Muscle layer of duodenum (tissue), 2 donors: ENCODE data around the gene ENDOG.
A peak's percentile ranks its signal among the peaks of the same experiment; 100 is the strongest.

Experiments
- H3K27ac ChIP-seq: one replicate; pipeline ENCODE4 v1.7.0; 2013; ENCODE audit warnings: mild to moderate bottlenecking, low read length
- H3K27me3 ChIP-seq: one replicate; pipeline ENCODE4 v1.7.0; 2013; ENCODE audit warnings: low read depth, mild to moderate bottlenecking, control low read depth, low read length
- H3K36me3 ChIP-seq, 2 donors: one replicate each; pipeline ENCODE4 v1.7.0; 2013; ENCODE audit warnings: low read length in 2 of 2, control low read depth in 1 of 2, mild to moderate bottlenecking in 1 of 2; ENCODE audit not compliant: insufficient read depth in 2 of 2, control insufficient read depth in 1 of 2
- H3K4me1 ChIP-seq, 2 donors: one replicate each; pipeline ENCODE4 v1.7.0; 2013; ENCODE audit warnings: low read length in 2 of 2, mild to moderate bottlenecking in 2 of 2, control low read depth in 1 of 2, moderate library complexity in 1 of 2; ENCODE audit not compliant: insufficient read depth in 2 of 2, control insufficient read depth in 1 of 2
- H3K4me3 ChIP-seq, 2 donors: one replicate each; pipeline ENCODE4 v1.7.0; 2013; ENCODE audit warnings: low read length in 2 of 2, low read depth in 1 of 2, mild to moderate bottlenecking in 1 of 2
- H3K9me3 ChIP-seq, 2 donors: one replicate each; pipeline ENCODE4 v1.7.0; 2013; ENCODE audit warnings: low read length in 2 of 2, control low read depth in 1 of 2, mild to moderate bottlenecking in 1 of 2; ENCODE audit not compliant: control insufficient read depth in 1 of 2
- donor health status: healthy.

The ENDOG gene

DNA sequence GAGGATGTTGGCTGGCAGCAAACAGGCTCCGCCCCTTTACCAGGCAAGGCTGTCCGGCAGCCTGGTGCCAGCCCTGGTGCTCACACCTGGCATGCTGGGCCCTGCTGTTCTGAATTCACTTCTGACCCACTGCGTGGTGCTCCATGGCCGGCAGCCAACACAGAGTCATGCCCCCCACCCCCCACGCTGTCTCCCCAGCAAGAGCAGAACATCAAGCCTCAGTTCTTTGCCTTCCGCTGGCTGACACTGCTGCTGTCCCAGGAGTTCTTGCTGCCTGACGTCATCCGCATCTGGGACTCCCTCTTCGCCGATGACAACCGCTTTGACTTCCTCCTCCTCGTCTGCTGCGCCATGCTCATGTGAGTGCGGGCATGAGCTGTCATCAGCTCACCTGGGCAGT is 12.6 kb upstream of the ENDOG start:
- no peak overlapping the region for H3K4me3 ChIP-seq
- no peak overlapping the region for H3K27ac ChIP-seq
- no peaks in the 10 kb centered on the region for H3K27me3 ChIP-seq
- H3K4me1 ChIP-seq: no peaks in the 10 kb centered on the region
- no peaks in the 10 kb centered on the region for H3K9me3 ChIP-seq
- H3K36me3 ChIP-seq: peaks cover 34 to 68% of the 10 kb centered on the region in 2 donors

DNA sequence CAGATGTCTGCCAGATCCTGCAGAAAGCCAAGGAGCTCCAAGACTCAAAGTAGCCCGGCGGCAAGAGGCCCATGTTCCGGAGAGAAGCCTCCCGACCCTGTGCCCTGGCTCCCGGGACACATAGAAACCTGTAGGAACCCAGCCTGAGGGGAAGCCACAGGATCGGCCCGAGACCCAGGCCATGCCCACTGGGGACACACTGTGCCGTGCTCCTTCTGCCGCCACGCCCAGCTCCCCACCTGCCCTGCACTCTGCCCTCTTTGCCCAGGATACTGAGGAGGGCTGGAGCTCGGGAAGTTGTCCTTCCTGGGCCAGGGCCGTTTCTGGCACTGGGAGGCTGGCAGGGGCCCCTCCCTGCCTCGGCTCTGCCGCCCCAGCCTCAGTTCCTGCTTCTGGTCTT is 10.5 kb upstream of the ENDOG start:
- Histone ChIP-seq H3K4me1 (no peaks in the 10 kb centered on the region), H3K9me3 (no peaks in the 10 kb centered on the region), H3K27me3 (no peaks in the 10 kb centered on the region), H3K27ac (no peak overlapping the region), H3K36me3 (peaks cover 25 to 53% of the 10 kb centered on the region in 2 donors), H3K4me3 (no peak overlapping the region)

DNA sequence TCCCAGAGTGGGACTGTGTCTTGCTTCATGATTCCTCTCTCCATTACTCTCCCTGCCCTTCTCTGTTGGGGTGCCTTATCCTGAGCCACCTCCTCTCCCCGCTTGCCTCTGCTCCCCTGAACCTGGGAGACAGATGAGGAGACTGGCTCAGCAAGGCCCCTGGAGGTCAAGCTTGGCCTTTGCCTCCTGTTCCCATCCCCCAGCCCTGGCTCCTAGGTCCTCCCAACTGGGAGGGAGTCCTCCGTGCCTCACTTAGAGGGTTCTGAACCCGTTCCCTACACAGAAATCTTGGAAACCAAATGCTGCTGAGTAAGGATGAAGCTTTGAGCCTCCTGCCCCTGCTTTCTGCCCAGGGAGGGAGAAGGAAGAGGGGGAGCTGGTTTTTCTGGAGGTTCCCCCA is 9.8 kb upstream of the ENDOG start:
- Histone ChIP-seq H3K27me3 (no peaks in the 10 kb centered on the region), H3K4me3 (no peak overlapping the region), H3K4me1 (no peaks in the 10 kb centered on the region), H3K27ac (no peak overlapping the region), H3K36me3 (peaks cover 18 to 46% of the 10 kb centered on the region in 2 donors), H3K9me3 (no peaks in the 10 kb centered on the region)

DNA sequence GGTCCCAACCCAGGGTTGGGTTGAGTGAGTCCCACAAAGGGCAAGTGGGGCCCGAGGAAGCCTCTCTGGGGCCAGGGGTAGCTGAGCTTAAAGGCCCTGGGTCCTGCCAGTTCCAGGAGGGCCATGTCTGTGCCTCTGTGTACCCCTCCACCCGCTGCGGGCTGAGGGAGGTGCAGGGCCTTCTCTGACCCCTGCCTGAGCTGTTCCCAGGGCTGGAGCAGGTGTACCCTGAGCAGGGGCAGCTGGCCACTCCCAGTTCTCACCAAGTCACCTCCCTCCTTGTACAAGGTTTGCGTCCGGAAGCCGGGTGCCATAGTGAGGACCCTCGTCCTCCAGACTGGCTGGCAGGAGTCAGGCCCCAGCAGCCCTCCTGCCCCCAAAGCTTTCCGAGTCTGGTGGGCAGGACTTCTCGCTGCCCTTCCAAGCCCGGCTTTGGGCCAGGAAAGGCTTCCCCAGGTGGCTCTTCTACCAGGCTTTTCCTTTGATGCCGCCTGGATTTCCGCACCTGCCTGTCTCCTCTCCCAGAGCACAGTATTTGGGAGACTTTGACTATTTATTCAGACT is 9.2 kb upstream of the ENDOG start:
- no peak overlapping the region for H3K27ac ChIP-seq
- peaks cover 17 to 40% of the 10 kb centered on the region in 2 donors for H3K36me3 ChIP-seq
- no peak overlapping the region for H3K4me3 ChIP-seq
- H3K27me3 ChIP-seq: no peaks in the 10 kb centered on the region
- H3K4me1 ChIP-seq: no peaks in the 10 kb centered on the region
- no peaks in the 10 kb centered on the region for H3K9me3 ChIP-seq

DNA sequence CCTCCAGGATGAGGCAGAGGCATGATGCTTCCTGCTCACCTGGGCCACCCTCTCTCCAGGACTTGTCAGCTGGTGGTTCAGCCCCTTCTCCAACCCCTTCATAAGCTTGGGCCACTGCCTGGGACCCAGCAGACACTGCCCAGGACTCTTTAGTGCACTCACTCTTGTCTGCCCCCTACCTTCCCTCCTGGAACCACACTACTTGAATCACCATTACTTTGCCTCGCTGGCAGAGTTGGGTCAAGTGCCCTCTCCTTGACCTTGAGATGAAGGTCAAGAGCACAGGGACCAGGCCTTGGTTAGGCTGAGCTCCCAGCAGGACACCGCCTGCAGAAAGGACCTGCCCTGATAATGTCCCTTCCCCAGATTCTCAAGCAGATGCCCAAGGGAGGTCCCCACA is 8.5 kb upstream of the ENDOG start:
- Histone ChIP-seq H3K27ac (no peak overlapping the region), H3K27me3 (no peaks in the 10 kb centered on the region), H3K4me3 (no peak overlapping the region), H3K4me1 (no peaks in the 10 kb centered on the region), H3K36me3 (peaks cover 17 to 36% of the 10 kb centered on the region in 2 donors), H3K9me3 (no peaks in the 10 kb centered on the region)

DNA sequence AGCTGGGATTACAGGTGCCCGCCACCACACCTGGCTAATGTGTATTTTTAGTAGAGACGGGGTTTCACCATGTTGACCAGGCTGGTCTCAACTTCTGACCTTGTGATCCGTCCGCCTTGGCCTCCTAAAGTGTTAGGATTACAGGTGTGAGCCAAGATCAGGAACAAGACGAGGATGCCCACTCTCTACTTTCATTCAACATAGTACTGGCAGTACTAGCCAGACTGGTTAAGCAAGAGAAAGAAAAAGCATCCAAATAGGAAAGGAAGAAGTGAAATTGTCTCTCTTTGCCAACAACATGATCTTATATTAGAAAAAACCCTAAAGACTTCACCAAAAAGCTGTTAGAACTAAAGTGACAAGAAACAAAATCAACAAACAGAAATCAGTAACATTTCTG is 7.4 kb upstream of the ENDOG start:
- no peaks in the 10 kb centered on the region for H3K27me3 ChIP-seq
- H3K27ac ChIP-seq: no peak overlapping the region
- no peaks in the 10 kb centered on the region for H3K9me3 ChIP-seq
- no peaks in the 10 kb centered on the region for H3K4me1 ChIP-seq
- no peak overlapping the region for H3K4me3 ChIP-seq
- H3K36me3 ChIP-seq: peaks cover 10 to 26% of the 10 kb centered on the region in 2 donors

DNA sequence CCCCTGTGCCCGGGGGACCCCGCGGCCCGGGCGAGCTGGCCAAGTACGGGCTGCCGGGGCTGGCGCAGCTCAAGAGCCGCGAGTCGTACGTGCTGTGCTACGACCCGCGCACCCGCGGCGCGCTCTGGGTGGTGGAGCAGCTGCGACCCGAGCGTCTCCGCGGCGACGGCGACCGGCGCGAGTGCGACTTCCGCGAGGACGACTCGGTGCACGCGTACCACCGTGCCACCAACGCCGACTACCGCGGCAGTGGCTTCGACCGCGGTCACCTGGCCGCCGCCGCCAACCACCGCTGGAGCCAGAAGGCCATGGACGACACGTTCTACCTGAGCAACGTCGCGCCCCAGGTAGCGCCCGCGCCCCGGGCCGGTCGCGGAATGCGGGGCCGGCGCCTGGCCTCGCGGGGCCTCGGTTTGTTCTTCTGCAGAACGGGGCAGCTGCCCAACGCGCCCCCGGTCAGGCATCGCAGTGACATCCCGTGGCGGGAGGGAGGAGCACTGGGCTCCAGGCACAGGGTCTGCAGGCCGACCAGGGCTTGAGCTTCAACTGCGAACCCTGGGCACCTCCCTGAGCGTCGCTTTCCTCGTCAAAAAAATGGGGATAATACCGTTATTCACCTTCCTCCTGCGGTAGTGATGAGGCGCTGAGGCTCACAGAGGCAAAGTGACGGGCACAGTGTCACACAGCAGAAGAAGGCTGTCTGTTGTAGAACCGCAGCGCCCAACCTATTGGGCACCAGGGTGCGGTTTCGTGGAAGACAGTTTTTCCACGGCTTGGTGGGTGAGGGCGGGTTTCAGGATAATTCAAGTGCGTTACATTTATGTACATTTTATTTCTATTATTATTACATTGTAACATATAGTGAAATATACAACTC is 777 bp downstream of the ENDOG start:
- no peaks in the 10 kb centered on the region for H3K27me3 ChIP-seq
- peak overlapping the region; percentile 26 to 78 for H3K4me3 ChIP-seq
- H3K27ac ChIP-seq: no peak overlapping the region
- H3K36me3 ChIP-seq: peaks cover 8 to 26% of the 10 kb centered on the region in 2 donors
- no peaks in the 10 kb centered on the region for H3K9me3 ChIP-seq
- peaks cover 0 to 14% of the 10 kb centered on the region in 2 donors for H3K4me1 ChIP-seq

DNA sequence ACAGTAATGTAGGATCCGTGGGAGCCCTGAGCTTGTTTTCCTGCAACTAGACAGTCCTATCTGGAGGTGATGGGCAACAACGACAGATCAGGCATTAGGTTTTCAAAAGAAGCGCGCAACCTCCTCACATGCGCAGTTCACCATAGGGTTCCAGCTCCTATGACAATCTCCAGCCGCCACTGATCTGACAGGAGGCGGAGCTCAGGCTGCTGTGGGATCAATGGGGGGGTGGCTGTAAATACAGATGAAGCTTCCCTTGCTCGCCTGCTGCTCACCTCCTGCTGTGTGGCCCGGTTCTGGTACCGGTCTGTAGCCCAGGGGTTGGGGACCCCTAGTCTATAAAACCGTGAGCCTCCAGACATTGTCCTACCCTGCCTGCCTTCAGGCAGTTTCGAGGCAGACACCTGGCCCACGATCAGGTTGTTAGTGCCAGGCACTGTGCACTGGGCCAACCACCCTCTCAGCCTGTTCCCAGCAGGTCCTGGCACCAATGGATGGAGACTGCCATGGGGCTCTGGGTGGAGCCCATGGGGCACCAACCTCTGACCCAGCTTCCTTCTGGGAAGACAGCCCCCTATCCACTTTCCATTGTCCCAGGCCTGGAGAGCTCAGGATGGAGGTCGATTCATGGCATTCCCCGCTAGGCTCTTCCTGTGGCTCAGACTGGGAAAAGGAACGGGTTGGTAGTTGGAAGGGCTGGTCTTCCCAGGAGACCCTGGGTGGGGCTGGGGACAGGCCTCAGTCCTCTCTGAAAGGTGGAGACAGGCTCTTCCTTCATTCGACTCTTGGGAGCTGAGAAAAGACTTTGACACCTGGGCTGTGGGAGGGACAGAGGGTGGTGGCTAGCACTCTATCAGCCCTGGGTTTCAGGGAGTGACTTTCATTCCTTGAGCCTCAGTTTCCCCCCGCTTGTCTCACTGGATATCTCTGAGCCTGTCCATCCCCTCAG is 1.7 kb downstream of the ENDOG start:
- Histone ChIP-seq H3K4me3 (peak overlapping the region in 1 of 2 donors; percentile 78), H3K27ac (no peak overlapping the region), H3K9me3 (no peaks in the 10 kb centered on the region), H3K4me1 (peaks cover 0 to 14% of the 10 kb centered on the region in 2 donors), H3K27me3 (no peaks in the 10 kb centered on the region), H3K36me3 (peaks cover 14 to 35% of the 10 kb centered on the region in 2 donors)

DNA sequence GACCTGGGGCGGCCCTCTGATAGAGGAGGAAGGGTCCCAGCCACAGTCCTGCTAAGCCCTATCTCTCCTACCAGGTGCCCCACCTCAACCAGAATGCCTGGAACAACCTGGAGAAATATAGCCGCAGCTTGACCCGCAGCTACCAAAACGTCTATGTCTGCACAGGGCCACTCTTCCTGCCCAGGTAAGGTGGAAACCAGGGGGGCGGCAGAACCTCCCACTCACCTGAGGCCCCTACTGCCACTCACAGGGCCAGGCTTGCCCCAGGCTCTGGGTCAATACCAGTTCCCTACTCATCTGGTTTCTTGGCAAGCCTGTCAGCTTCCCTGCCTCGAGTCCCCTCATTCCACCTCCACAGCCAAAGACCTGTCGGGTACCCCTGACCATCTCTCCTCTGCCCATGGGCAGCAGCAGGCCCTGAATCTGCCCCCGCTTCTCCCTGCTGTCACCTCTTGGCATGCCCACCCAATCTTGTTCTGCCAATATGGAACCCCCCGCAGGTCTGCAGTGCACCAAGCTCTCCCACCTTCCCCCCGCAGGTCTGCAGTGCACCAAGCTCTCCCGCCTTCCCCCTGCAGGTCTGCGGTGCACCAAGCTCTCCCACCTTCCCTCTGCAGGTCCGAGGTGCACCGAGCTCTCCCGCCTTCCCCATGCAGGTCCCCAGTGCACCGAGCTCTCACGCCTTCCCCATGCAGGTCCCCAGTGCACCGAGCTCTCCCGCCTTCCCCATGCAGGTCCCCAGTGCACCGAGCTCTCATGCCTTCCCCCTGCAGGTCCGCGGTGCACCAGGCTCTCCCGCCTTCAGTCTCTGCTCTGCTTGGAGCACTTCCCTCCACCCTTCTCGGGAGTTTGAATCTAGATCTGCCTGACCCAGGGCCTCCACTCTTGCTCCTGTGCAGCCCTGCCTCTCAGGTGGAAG is 2.6 kb downstream of the ENDOG start:
- H3K4me3 ChIP-seq: no peak overlapping the region

DNA sequence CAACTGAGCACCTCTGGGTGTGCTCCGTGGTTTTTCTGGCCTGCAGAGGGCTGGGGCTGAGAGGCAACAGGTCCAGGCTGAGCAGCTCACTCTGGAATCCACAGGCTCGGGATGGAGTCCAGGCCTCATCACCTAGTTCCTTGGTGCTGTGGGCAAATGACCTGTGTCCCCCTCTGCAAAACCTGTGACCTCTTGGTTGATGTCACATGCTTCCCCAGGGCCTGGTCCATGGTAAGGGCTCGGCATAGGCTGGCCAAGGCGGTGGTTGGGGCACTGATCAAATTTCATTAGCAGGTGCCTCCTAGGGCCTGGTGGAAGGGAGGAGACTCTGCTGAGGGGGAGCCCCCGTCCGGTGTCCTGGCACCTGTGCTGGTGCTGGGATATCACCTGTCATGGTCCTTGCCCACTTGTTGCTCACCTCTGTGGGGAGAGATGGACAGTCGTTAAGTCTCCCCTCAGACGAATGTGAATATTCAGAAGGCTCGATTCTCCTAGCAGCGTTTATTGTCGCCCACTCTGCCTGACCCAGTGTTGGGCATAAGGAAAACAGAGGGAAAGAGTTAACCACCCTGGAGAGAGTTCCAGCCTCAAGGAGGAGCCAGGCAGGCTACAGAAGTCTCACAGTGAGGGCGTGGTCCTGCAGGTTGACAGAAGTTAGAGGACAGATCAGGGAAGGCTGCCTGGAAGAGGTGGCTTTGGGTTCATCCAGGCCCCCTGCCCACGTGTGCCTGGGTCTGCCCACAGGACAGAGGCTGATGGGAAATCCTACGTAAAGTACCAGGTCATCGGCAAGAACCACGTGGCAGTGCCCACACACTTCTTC is 3.5 kb downstream of the ENDOG start:
- peaks cover 14 to 53% of the 10 kb centered on the region in 2 donors for H3K36me3 ChIP-seq
- H3K9me3 ChIP-seq: no peaks in the 10 kb centered on the region
- H3K4me1 ChIP-seq: peaks cover 0 to 14% of the 10 kb centered on the region in 2 donors
- no peak overlapping the region for H3K4me3 ChIP-seq
- H3K27me3 ChIP-seq: no peaks in the 10 kb centered on the region
- no peak overlapping the region for H3K27ac ChIP-seq

More for the DNA sequence above, 2.6 kb downstream of the ENDOG start:
- Histone ChIP-seq H3K27ac (no peak overlapping the region), H3K36me3 (peaks cover 14 to 44% of the 10 kb centered on the region in 2 donors), H3K4me1 (peaks cover 0 to 14% of the 10 kb centered on the region in 2 donors), H3K27me3 (no peaks in the 10 kb centered on the region), H3K9me3 (no peaks in the 10 kb centered on the region)
